Endothelial cell of umbilical vein (primary cell): Measurements from ENCODE around the gene GATA3.

Experiments
- CTCF ChIP-seq, 2 donors: IDR thresholded peaks; 1 replicate in 1 of 2; 2 replicates in 1 of 2; pipeline ENCODE4 v1.5.1; 2011; ENCODE audit warnings: low read length in 2 of 2, mild to moderate bottlenecking in 2 of 2, moderate library complexity in 2 of 2, control low read depth in 1 of 2, inconsistent platforms in 1 of 2, low read depth in 1 of 2; ENCODE audit not compliant: insufficient read depth in 1 of 2; ENCODE audit errors: extremely low read depth in 1 of 2
- EZH2 ChIP-seq: IDR thresholded peaks from 2 replicates; pipeline ENCODE4 v1.6.1; 2012; ENCODE audit warnings: borderline replicate concordance, low read depth, mild to moderate bottlenecking, moderate library complexity, low read length, inconsistent platforms; ENCODE audit not compliant: severe bottlenecking
- MAX ChIP-seq: IDR thresholded peaks from 2 replicates; pipeline ENCODE4 v1.6.1; 2011; ENCODE audit not compliant: insufficient read depth, insufficient read length
- MYC ChIP-seq: IDR thresholded peaks from one replicate; pipeline ENCODE4 v1.6.1; 2011; ENCODE audit warnings: mild to moderate bottlenecking, low read depth, low read length
- POLR2A ChIP-seq: IDR thresholded peaks from 2 replicates; pipeline ENCODE4 v1.6.1; 2012; ENCODE audit warnings: low read depth, mild to moderate bottlenecking, control low read depth, low read length
- POLR2AphosphoS5 ChIP-seq: IDR thresholded peaks from 2 replicates; pipeline ENCODE4 v1.6.1; 2012; ENCODE audit warnings: low read depth, mild to moderate bottlenecking, control low read depth, low read length, moderate library complexity; ENCODE audit not compliant: insufficient read depth

GRCh38 chr10:8078027-8078426 is 23.5 kb downstream of the GATA3 start:
- TF ChIP-seq CTCF (IDR thresholded peaks at IDR 0.05; ENCODE audit: extremely low read depth in 1 of 2, insufficient read depth in 1 of 2, low read depth in 1 of 2, low read length in 2 of 2) (no peak), EZH2 (no peak), MAX (no peak), POLR2AphosphoS5 (no peak), MYC (no peak), POLR2A (no peak)
